GM10847 (cell line): ENCODE measurements around the gene ARNT2.

Source experiments
- POLR2A ChIP-seq: IDR thresholded peaks from 2 replicates; pipeline ENCODE4 v1.6.1; 2011; ENCODE audit not compliant: insufficient read length; ENCODE audit errors: extremely low read depth

Gene ARNT2

GRCh38 chr15:80614711-80615360 lies 210.7 kb downstream of the ARNT2 start:
- TF ChIP-seq POLR2A, result no peak

GRCh38 chr15:80615361-80615736 lies 211.2 kb downstream of the ARNT2 start:
- no peak for TF ChIP-seq POLR2A

DNA sequence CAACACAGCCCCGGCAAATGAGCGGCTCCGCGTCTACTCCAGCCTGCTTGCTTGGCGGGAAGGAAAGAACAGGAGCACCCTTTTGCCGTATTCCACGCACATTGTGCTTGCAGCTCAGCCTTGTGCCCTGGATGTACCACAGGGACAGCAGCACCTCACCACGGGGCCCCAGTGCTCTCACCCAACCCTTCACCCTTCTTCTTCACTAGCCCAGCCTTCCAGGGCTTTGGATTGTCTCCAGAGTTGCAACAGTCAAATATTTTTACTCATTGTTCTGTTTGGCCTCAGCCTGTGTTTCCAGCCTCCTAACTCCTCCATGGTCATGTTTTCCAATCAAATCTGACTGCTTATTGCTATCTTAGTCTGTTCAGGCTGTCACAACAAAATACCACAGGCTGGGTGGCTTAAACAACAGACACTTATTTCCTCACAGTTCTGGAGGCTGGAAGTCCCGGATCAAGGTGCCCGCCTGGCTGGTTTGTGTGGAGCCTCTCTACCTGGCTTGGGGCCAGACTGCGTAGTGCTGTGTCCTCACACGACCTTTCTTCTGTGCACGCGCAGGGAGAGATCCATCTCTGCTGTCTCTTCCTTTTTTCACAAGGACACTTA lies 211.7 kb downstream of the ARNT2 start:
- TF ChIP-seq POLR2A, result no peak

DNA sequence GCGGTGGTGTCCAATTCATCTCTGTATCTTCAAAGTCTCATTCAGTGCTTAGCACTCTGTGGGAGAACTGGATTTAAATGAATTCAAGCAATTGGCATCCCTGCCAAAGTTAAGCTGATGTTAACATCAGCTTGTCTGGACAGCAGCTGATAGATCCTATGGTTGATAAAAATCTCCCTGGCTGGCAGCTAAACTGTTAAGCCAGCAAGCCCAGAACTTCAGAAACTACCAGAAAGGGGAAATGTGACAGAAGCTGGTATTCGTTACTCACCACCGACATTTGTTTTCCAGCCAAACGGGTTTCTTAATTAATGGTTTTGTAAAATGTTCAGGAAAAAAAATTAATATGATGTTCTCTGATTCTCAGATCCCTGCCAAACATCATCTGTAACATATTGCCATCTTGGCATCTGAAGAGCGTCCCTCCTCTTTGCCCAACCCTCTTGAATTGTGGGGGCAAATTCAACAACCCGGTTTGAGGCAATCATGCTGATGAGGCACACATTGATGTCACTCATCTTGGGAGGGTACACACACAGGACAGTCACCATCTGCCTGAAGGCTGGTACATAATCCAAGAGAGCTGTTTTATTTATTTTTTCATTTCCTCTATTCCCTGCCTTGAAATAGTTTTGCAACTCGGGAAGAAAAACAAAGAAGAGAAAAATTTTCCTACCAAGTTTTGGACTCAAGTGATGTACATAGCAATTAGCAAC lies 214.7 kb downstream of the ARNT2 start:
- no peak for TF ChIP-seq POLR2A

GRCh38 chr15:80619680-80620079 lies 215.5 kb downstream of the ARNT2 start:
- TF ChIP-seq POLR2A, result no peak

DNA sequence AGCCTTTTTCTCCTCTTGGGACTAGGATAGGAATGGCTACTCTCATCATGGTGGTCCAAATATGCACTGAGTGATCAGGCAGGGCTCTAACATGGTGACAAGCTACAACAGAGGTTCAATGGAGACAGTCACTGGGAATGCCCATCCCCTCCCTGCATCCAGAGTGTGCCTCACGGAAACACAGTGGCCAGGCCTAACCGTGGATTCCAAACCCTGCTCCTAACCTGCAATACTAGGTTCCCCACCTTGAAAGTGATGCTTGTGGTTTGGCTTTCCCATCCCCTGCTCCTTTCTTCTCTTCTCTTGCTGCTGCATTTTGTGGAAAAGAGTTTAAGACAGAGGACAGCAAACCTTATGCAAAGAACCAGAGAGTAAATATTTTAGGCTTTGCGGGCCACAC lies 216.0 kb downstream of the ARNT2 start:
- TF ChIP-seq POLR2A, result no peak

DNA sequence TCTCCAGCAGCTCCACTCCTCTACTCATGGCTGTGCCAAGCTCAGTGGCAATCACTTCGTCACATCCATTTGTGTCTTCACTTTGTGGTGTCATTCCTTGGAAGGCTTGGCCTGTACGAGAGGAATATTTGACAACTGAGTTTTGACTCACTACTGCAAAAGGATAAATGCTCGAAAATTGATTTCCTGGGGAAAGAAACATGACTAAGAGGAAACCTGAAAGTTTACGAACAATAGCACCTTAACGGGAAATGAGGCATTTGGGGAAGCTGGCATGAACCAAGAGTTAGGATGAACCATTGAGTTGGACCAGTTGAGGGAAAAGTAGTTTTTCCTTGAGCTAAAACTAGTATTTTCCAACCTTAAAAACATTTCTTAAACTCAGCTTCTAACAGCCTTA lies 216.7 kb downstream of the ARNT2 start:
- TF ChIP-seq POLR2A, result no peak

DNA sequence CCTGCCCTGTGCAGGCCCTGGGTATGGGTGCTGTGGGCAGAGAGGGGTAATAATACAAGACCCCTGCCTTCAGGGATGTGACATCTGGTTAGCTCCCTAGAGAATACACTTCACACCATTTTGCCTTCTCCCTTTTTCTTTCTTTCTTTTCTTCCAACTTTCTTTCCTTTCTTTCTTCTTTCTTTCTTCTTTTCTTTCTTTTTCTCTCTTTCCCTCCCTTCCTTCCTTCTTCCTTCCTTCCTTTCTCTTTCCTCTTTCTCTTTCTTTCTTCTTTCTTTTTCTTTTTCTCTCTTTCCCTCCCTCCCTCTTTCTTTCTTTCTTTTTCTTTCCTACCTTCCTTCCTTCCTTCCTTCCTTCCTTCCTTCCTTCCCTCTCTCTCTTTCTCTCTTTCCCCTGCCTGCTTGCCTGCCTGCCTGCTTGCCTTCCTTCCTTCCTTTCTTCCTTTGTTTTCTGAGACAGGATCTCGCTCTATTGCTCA lies 222.5 kb downstream of the ARNT2 start:
- no peak for TF ChIP-seq POLR2A

DNA sequence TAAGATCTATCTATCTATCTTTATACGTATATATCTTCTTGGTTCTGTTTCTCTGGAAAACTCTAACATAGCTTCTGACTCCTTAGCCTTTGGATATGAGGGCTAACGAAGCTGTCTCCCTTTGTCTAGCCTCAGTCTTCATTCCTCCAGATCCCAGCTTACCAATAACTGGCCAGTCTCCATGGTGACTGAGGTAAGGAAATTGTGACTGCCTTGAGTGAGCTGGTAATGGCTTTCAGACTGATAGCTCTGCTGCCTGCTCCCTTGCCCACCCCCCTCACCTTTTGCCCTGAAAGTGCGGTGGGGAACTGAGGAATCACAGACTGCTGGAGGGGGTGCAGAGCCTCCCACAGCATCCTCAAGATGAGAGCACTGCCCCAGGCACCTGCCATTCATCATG lies 225.2 kb downstream of the ARNT2 start:
- TF ChIP-seq POLR2A, result no peak

DNA sequence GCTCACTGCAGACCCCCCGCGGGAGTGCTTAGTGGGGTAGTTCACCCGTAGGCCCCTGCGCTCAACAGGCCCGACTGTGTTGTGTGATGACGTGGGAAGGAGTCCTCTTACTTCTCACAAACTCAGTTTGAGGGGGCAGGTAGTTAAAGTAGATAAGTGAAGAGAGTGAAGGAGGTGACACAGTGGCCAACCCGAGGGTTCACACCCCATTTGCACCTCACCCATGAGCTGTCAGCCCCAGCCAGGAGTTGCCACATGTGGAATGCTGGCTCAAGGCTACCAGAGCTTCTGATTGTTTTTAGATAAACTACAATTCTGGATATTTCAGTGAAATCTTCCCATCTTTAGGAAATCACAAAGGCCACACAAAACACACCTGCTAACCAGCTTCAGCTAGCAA lies 226.8 kb downstream of the ARNT2 start:
- TF ChIP-seq POLR2A, result no peak

GRCh38 chr15:80633221-80633620 lies 229.0 kb downstream of the ARNT2 start:
- no peak for TF ChIP-seq POLR2A

- no peak for TF ChIP-seq POLR2A
Observed at GRCh38 chr15:80635953-80636352, 231.8 kb downstream of the ARNT2 start.

- TF ChIP-seq POLR2A, result no peak
Observed at GRCh38 chr15:80636675-80637074, 232.5 kb downstream of the ARNT2 start.

- no peak for TF ChIP-seq POLR2A
Observed at GRCh38 chr15:80637747-80638146, 233.6 kb downstream of the ARNT2 start.

DNA sequence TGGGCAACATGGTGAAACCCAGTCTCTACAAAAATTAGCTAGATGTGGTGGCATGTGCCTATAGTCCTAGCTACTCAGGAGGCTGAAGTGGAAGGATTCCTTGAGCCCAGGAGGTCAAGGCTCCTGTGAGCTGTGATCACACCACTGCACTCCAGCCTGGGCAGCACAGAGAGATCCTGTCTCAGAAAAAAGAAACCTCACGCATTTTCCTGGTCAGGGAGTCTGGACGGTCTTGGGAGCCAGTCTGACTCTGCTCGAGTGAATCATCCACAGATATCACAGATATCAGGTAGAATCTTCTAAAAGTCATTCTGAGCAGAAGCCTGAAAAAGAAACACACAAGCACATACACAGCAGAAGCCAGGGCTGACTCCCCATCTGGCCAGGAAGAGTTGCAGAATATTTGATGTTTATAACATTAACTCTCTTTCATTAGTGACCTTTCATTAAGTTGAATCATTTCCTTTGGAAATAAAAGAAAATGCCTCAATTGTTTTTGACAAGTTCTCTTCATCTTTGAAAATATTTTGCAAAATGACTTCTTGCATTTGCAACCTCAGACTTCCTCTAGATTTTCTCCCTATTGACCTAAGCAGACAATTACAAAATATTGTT lies 234.5 kb downstream of the ARNT2 start:
- TF ChIP-seq POLR2A, result no peak

DNA sequence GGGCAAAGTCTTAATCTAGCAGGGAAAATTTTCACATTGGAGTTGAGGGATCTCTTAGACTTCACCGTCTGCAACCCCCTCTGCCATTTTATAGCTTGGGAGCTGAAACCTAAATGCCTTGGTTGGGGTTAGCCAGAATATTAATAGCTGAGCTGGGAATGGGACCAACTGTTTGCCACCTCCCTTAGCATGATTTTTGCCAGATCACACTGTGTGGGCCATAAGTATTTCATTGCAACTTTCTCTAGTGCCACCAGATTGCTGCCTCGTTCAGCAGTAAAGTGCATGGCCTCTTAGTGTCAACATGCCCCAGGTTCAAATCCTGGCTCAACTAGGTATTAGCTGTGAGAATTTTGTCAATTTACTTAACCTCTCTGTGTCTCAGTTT lies 235.0 kb downstream of the ARNT2 start:
- TF ChIP-seq POLR2A, result no peak

DNA sequence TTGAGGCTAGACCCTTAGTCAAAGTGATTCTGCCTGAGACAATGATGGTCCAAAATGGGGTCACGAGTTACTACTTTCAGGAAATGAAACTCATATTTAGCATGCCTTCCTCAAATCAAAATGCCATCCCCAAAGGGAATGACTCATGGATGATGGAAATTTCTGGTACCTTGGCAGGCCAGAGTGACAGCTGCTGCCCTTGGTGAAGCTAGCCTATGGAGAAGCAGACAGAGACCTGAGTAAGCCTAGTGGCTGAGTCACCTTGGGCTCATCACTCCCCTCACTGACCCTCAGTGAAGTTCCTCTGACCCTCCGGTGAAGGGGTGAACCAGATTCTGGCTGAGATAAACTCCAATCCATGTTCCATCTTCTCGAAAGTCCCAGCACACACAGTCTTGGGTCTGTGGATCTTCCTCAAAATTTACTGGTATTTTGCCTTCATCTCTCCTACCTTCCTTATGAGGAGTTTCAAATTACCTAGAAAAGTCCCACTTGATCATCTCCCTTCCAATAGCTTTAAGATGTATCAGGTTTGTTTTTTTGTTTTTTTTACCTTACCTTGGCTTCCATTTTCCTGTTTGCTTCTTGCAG lies 236.4 kb downstream of the ARNT2 start:
- no peak for TF ChIP-seq POLR2A
